ENCODE data around the gene SHC1. TPM values are rescaled to one million over a fixed set of nuclear protein-coding genes. Genes with fewer than 3 reads are reported as not detected.

The SHC1 gene
- polyA plus RNA-seq, 1 experiment: 653 TPM

- no peak for DNase-seq (ENCODE audit: low read depth)
- H3K4me3 ChIP-seq (ENCODE audit: low read depth, low read length): peak overlapping the region; percentile 73
- H3K36me3 ChIP-seq (ENCODE audit: control insufficient read depth, insufficient read depth, low read length): peaks cover 30% of the 10 kb centered on the region
- ChIA-PET CTCF (interaction anchor here (0.5 to 5.4 kb wide), 9 partner anchors 8 to 101 kb away, joined by 3 to 40 read pairs (median 14); partner anchors contain the start of genes ADAM15, PBXIP1 and PYGO2), POLR2A (interaction anchor here (0.6 kb wide), 1 partner anchor 10 kb away, joined by 5 read pairs; no protein-coding TSS in a partner anchor)
- H3K27me3 ChIP-seq (ENCODE audit: control insufficient read depth, insufficient read depth, low read length): no peaks in the 10 kb centered on the region
- no peak for TF ChIP-seq CTCF (IDR thresholded peaks at IDR 0.05; ENCODE audit: insufficient read depth, low read depth, low read length)
These were observed 1.3 kb downstream of the SHC1 start for GRCh38 chr1:154969246-154969645.

GRCh38 chr1:154968731-154969130, 1.8 kb downstream of the SHC1 start:
- H3K36me3 ChIP-seq (ENCODE audit: control insufficient read depth, insufficient read depth, low read length): peaks cover 32% of the 10 kb centered on the region
- H3K27me3 ChIP-seq (ENCODE audit: control insufficient read depth, insufficient read depth, low read length): no peaks in the 10 kb centered on the region
- POLR2A ChIA-PET: no interaction called here
- TF ChIP-seq CTCF (IDR thresholded peaks at IDR 0.05; ENCODE audit: insufficient read depth, low read depth, low read length): no peak
- peak overlapping the region; percentile 73 for H3K4me3 ChIP-seq (ENCODE audit: low read depth, low read length)
- CTCF ChIA-PET: interaction anchor here (1.0 to 5.4 kb wide), 7 partner anchors 7 to 102 kb away, joined by 3 to 40 read pairs (median 16); partner anchors contain the start of genes ADAM15, PBXIP1 and PYGO2
- no peak for DNase-seq (ENCODE audit: low read depth)

- Histone ChIP-seq H3K36me3 (ENCODE audit: control insufficient read depth, insufficient read depth, low read length) (peaks cover 37% of the 10 kb centered on the region), H3K27me3 (ENCODE audit: control insufficient read depth, insufficient read depth, low read length) (no peaks in the 10 kb centered on the region), H3K4me3 (ENCODE audit: low read depth, low read length) (no peak overlapping the region)
- DNase-seq (ENCODE audit: low read depth): no peak
- POLR2A ChIA-PET: no interaction called here
- CTCF ChIA-PET: interaction anchor here (1.5 to 5.4 kb wide), 3 partner anchors 11 to 50 kb away, joined by 9 to 40 read pairs (median 10); partner anchors contain the start of gene PBXIP1
- TF ChIP-seq CTCF (IDR thresholded peaks at IDR 0.05; ENCODE audit: insufficient read depth, low read depth, low read length): no peak
These were observed 3.1 kb downstream of the SHC1 start for GRCh38 chr1:154967331-154967950.

- DNase-seq (ENCODE audit: low read depth): no peak
- H3K36me3 ChIP-seq (ENCODE audit: control insufficient read depth, insufficient read depth, low read length): peaks cover 38% of the 10 kb centered on the region
- CTCF ChIA-PET: interaction anchor here (1.4 to 5.4 kb wide), 4 partner anchors 10 to 119 kb away, joined by 4 to 40 read pairs (median 8); partner anchors contain the start of gene PBXIP1
These were observed 4.4 kb downstream of the SHC1 start for GRCh38 chr1:154966111-154966510.

More at GRCh38 chr1:154966111-154966510, 4.4 kb downstream of the SHC1 start:
- POLR2A ChIA-PET: interaction anchor here (0.6 kb wide), 1 partner anchor 28 kb away, joined by 4 read pairs; no protein-coding TSS in a partner anchor
- TF ChIP-seq CTCF (IDR thresholded peaks at IDR 0.05; ENCODE audit: insufficient read depth, low read depth, low read length): no peak
- Histone ChIP-seq H3K4me3 (ENCODE audit: low read depth, low read length) (no peak overlapping the region), H3K27me3 (ENCODE audit: control insufficient read depth, insufficient read depth, low read length) (no peaks in the 10 kb centered on the region)

Data from BJ (cell line).